Activated CD4-positive, alpha-beta T cell treated with anti-CD3 and anti-CD28 coated beads for 24 hours (primary cell): ENCODE data around the gene SGSM1.
A peak's percentile ranks its signal among the peaks of the same experiment; 100 is the strongest.

ENCODE experiments used
- DNase-seq, 2 donors: peaks; one replicate each; pipeline ENCODE4 v3.0.0-alpha.2; 2020; ENCODE audit warnings: low read depth in 2 of 2

Gene SGSM1

GRCh38 chr22:24805790-24806662, at the start of gene SGSM1:
Gene SGSM1, plus strand, starts transcription at chr22:24806211. Its CDS starts 115 bp downstream, at chr22:24806326.
- DNase-seq = peak; percentile 66 to 68

GRCh38 chr22:24758164-24758799, 47.7 kb upstream of the SGSM1 start:
- DNase-seq = peak; percentile 35 to 41

GRCh38 chr22:24759765-24760164, 46.2 kb upstream of the SGSM1 start:
- no peak for DNase-seq

GRCh38 chr22:24760708-24761306, 45.2 kb upstream of the SGSM1 start:
- DNase-seq = no peak

- DNase-seq = no peak
These were observed 43.9 kb upstream of the SGSM1 start for GRCh38 chr22:24761888-24762675.

GRCh38 chr22:24763872-24764485, 42.0 kb upstream of the SGSM1 start:
- no peak for DNase-seq

- DNase-seq = no peak
These were observed 40.8 kb upstream of the SGSM1 start for GRCh38 chr22:24765166-24765565.

GRCh38 chr22:24768537-24769374, 37.3 kb upstream of the SGSM1 start:
- DNase-seq = peak; percentile 3 to 49

GRCh38 chr22:24772493-24773220, 33.4 kb upstream of the SGSM1 start:
- no peak for DNase-seq

- no peak for DNase-seq
These were observed 30.1 kb upstream of the SGSM1 start for GRCh38 chr22:24775769-24776492.

GRCh38 chr22:24776525-24776924, 29.5 kb upstream of the SGSM1 start:
- no peak for DNase-seq

GRCh38 chr22:24789516-24789915, 16.5 kb upstream of the SGSM1 start:
- no peak for DNase-seq

- DNase-seq = no peak
These were observed 14.6 kb upstream of the SGSM1 start for GRCh38 chr22:24791362-24791761.

- no peak for DNase-seq
These were observed 10.0 kb upstream of the SGSM1 start for GRCh38 chr22:24796056-24796455.

GRCh38 chr22:24796860-24797259, 9.2 kb upstream of the SGSM1 start:
- no peak for DNase-seq

- no peak for DNase-seq
These were observed 4.0 kb upstream of the SGSM1 start for GRCh38 chr22:24801901-24802465.

- DNase-seq = peak; percentile 40 to 57
These were observed 2.9 kb upstream of the SGSM1 start for GRCh38 chr22:24803064-24803542.

GRCh38 chr22:24806663-24807001, 621 bp downstream of the SGSM1 start:
- DNase-seq = no peak
